Measurements from ENCODE around the gene KCNIP4. TPM values are rescaled to one million over a fixed set of nuclear protein-coding genes. Genes with fewer than 3 reads are reported as not detected.

The KCNIP4 gene
- polyA plus RNA-seq, 1 donor (not counting 4 experiments of a cell fraction or from before 2014, with no cell fraction given): 0.07 TPM

DNA sequence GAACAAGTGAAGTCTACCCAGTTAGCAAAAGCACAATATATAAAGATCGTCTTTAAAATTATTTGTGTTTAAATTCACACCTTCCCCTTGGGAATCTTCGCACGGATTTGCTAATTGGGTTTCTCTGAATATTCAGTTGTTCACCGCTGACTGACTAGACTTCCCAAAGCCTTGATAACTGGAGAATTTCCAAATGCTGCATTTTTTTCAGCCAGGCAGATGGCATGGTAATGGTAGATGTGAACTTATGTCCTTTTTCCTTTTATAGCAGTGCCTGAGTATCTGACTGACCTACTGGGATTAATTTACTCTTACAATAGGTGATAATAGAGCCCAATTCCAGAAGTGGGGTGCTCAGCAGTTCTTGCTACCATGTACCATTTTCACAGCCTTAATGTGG, 700.2 kb downstream of the KCNIP4 start:
- Histone ChIP-seq H3K4me1 (ENCODE audit: control insufficient read depth, extremely low read depth, insufficient read depth, low read length) (no peaks in the 10 kb centered on the region), H3K4me3 (ENCODE audit: control insufficient read depth in 2 of 3, extremely low read depth in 1 of 3, insufficient read depth in 2 of 3, low read depth in 1 of 3, low read length in 3 of 3) (no peak overlapping the region), H3K9me3 (ENCODE audit: control insufficient read depth, low read depth, low read length) (no peaks in the 10 kb centered on the region), H4K20me1 (ENCODE audit: control insufficient read depth, extremely low read depth, insufficient read depth, low read length) (no peaks in the 10 kb centered on the region), H3K79me2 (ENCODE audit: control insufficient read depth, insufficient read depth, low read length) (no peaks in the 10 kb centered on the region), H3K9me1 (ENCODE audit: control insufficient read depth, extremely low read depth, insufficient read depth, low read length) (no peaks in the 10 kb centered on the region), H2AFZ (ENCODE audit: control insufficient read depth, low read length) (no peak overlapping the region), H3K9ac (ENCODE audit: control insufficient read depth, extremely low read depth, insufficient read depth, low read length) (no peak overlapping the region), H3K36me3 (ENCODE audit: control insufficient read depth in 2 of 2, extremely low read depth in 1 of 2, insufficient read depth in 2 of 2, low read length in 2 of 2) (no peaks in the 10 kb centered on the region), H3K27ac (ENCODE audit: control insufficient read depth, insufficient read depth, low read length) (no peak overlapping the region), H3K27me3 (ENCODE audit: control insufficient read depth, extremely low read depth, insufficient read depth, low read length) (no peaks in the 10 kb centered on the region), H3K4me2 (ENCODE audit: control insufficient read depth, extremely low read depth, insufficient read depth, low read depth, low read length) (no peak overlapping the region)
- dilution Hi-C loops (cut with MboI; ENCODE audit: extremely low pct_ligation_motif_present, low sequenced_read_pairs): no loop called here
- FAIRE-seq (no peak), DNase-seq (ENCODE audit: low read depth, low spot score) (no peak)
- TF ChIP-seq EZH2 (IDR thresholded peaks at IDR 0.05; ENCODE audit: low read length) (no peak), CTCF (optimal IDR thresholded peaks at IDR 0.05 in 1 of 3, IDR thresholded peaks at IDR 0.05 in 1 of 3, conservative IDR thresholded peaks at IDR 0.05 in 1 of 3; ENCODE audit: extremely low read depth in 1 of 3, insufficient read depth in 2 of 3, low read length in 3 of 3) (no peak)

DNA sequence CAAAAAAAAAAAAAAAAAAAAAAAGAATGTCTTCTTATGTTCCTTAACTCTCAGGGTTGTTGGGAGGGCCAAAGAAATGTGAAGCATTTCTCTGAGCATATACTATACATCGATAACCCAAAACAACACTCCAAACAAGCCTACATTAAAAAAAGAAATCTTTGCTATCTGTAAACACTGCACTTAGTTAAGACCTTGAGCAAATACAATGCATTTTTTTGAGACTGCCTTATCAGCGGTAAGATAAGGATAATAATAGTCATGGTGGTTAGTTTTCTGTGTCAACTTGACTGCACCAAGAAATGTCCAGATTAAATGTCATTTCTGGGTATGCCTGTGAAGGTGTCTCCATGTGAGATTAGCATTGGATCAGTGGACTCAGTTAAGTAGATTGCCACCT, 706.4 kb downstream of the KCNIP4 start:
- no peaks in the 10 kb centered on the region for H3K79me2 ChIP-seq (ENCODE audit: control insufficient read depth, insufficient read depth, low read length)
- no peaks in the 10 kb centered on the region for H3K27me3 ChIP-seq (ENCODE audit: control insufficient read depth, extremely low read depth, insufficient read depth, low read length)
- no peak for DNase-seq (ENCODE audit: low read depth, low spot score)
- H3K9me3 ChIP-seq (ENCODE audit: control insufficient read depth, low read depth, low read length): no peaks in the 10 kb centered on the region
- no peak overlapping the region for H3K27ac ChIP-seq (ENCODE audit: control insufficient read depth, insufficient read depth, low read length)
- TF ChIP-seq CTCF (optimal IDR thresholded peaks at IDR 0.05 in 1 of 3, IDR thresholded peaks at IDR 0.05 in 1 of 3, conservative IDR thresholded peaks at IDR 0.05 in 1 of 3; ENCODE audit: extremely low read depth in 1 of 3, insufficient read depth in 2 of 3, low read length in 3 of 3): no peak
- no peak for TF ChIP-seq EZH2 (IDR thresholded peaks at IDR 0.05; ENCODE audit: low read length)
- dilution Hi-C loops (cut with MboI; ENCODE audit: extremely low pct_ligation_motif_present, low sequenced_read_pairs): no loop called here
- H3K4me2 ChIP-seq (ENCODE audit: control insufficient read depth, extremely low read depth, insufficient read depth, low read depth, low read length): no peak overlapping the region
- FAIRE-seq: no peak
- no peak overlapping the region for H3K9ac ChIP-seq (ENCODE audit: control insufficient read depth, extremely low read depth, insufficient read depth, low read length)
- H2AFZ ChIP-seq (ENCODE audit: control insufficient read depth, low read length): no peak overlapping the region
- H3K36me3 ChIP-seq (ENCODE audit: control insufficient read depth in 2 of 2, extremely low read depth in 1 of 2, insufficient read depth in 2 of 2, low read length in 2 of 2): no peaks in the 10 kb centered on the region
- H4K20me1 ChIP-seq (ENCODE audit: control insufficient read depth, extremely low read depth, insufficient read depth, low read length): no peaks in the 10 kb centered on the region
- no peak overlapping the region for H3K4me3 ChIP-seq (ENCODE audit: control insufficient read depth in 2 of 3, extremely low read depth in 1 of 3, insufficient read depth in 2 of 3, low read depth in 1 of 3, low read length in 3 of 3)
- no peaks in the 10 kb centered on the region for H3K4me1 ChIP-seq (ENCODE audit: control insufficient read depth, extremely low read depth, insufficient read depth, low read length)
- H3K9me1 ChIP-seq (ENCODE audit: control insufficient read depth, extremely low read depth, insufficient read depth, low read length): no peaks in the 10 kb centered on the region

All from keratinocyte (primary cell).